HG03558 (cell line): ENCODE data around the gene EVPL.
"Not testable (repeated sequence)": the region's sequence is repeated elsewhere in the genome, so short reads cannot be mapped to it uniquely, and the experiment has no call there.

Experiments used
- ATAC-seq: cut with Tn5 transposase; IDR thresholded peaks from one replicate; pipeline ENCODE4 v1.9.1; 2021; ENCODE audit warnings: moderate number of reproducible peaks; ENCODE audit not compliant: unreplicated experiment; ENCODE audit errors: extremely low read depth

EVPL gene

GRCh38 chr17:76048711-76049110 lies 21.6 kb upstream of the EVPL start:
- ATAC-seq: no peak

GRCh38 chr17:76048025-76048605 lies 21.0 kb upstream of the EVPL start:
- ATAC-seq: no peak

DNA sequence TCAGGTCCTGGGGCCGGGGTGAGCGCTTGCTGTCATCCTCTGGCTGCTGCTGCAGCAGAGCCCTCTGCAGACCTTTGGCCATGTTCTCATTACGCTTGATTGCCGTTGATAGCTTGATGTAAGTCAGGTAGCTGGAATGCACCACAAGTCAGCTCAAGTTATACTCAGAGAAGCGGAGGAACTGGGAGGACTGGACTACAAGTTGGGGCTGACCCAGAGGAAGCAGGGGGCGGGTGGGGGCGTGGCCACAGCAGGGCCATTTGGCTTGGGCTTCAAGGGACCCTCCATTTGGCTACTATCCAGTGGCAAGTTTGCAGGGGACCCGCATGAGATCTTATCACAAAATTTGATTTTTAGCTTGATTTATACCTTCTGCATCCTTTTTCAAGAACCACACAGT lies 19.0 kb upstream of the EVPL start:
- ATAC-seq: no peak

DNA sequence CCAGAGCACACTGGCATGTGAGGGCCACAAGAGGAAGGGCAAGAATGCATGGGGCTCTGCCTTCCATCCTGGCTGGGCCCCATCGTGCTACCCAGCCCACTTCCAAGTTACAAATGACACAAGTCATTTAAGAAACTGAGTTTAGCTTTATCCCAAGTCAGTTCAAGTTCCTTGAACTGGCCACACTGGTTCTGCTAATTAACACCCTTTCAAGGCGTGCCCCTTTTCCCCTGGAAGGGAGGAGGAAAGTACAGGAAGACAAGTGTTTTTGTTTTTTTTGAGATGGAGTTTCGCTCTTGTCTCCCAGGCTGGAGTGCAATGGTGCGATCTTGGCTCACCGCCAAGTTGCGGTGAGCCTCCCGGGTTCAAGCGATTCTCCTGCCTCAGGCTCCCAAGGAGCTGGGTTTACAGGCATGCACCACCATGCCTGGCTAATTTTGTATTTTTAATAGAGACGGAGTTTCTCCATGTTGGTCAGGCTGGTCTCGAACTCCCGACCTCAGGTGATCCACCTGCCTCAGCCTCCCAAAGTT lies 17.4 kb upstream of the EVPL start:
- not testable (repeated sequence) for ATAC-seq

- ATAC-seq: not testable (repeated sequence)
Observed at GRCh38 chr17:76042868-76043267, 15.8 kb upstream of the EVPL start.

- ATAC-seq: no peak
Observed at GRCh38 chr17:76040376-76040775, 13.3 kb upstream of the EVPL start.

DNA sequence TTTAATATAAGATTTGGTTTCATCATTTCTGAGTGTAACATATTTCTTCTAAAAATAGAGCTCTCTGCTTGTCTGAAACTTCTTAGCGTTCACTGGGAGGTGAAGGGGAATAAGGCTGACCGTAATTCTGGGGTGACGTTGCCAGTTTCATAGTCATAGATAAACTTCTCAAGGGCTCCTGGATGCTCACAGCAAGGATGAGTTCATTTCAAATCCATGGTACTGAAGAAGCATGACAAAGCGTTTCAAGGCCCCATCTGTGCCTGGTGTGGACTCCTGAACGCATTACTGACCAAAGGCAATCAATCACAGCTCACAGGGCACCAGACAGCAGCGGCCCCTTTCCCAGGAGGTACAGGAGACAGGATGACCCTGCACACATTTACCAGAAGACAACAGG lies 12.0 kb upstream of the EVPL start:
- no peak for ATAC-seq

DNA sequence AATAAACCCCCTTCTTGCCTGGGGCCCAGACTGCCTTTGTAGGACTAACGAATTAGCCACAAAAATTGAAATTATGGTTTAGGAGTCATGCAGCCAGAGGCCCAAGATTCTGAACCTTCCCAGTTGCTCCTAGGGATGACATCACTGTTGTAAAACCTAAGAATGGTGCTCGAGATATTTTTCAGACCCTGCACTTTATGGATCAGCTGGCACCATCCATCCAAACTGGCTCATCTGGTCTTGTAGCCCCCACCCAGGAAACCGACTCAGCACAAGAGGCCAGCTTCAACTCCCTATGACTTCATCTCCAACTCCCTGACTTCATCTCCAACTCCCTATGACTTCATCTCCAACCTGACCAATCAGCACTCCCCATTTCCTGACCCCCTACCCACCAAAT lies 10.9 kb upstream of the EVPL start:
- ATAC-seq: no peak

DNA sequence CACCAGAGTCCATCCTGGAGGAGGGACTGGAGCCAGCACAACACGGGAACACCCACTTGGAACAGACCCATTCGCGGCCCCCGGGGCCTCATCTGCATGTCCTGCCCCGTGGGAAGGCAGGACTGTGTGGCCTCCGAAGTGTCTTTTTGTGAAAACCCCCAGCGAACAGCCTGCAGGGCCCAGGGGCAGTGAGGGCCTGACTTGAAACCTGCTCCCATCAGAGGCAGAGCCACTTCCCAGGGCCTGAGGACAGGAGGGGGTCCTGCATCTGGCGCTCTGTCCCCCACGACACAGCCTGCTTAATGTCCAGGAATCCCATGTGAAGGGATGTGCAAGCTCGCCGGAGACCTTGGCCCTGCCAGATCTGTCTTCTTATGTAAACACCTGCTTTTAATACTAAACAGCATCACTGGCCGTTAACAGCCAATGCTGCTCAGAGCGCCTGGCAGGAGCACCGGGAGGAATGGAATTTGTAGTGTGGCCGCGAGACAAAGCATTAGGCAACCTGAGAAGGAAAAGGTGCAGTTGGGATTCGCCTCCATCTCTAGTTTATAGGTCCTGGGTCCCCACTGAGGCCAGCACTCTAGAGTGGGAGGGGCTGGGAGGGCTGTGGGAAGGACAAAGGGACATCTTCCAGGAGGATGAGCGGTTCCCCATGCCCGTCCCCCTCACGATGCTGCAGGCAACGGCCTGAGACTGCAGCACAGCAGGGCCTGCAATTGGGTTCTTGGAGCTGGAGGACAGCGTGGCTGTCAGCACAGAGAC lies 9.6 kb upstream of the EVPL start:
- no peak for ATAC-seq

GRCh38 chr17:76034428-76035350 lies 7.6 kb upstream of the EVPL start:
- no peak for ATAC-seq

DNA sequence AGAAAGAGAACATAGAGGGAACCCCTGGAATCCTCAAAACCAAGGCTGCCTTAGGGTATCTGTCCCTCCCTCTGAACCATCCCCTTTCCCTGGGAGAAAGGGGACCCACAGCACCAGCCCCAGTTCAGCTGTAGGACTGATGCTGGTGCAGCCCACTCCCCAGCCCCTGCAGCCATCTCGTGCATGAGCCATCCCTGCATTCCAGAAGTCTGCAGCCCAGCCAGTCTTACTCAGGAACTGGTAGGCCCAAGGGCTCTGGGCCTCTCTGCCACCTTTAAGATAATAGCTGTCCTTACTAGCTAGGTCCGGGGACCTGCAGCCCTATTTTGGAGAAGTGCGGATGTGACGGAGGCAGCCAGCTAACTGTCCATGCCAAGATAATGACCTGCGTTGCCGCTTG lies 6.0 kb upstream of the EVPL start:
- no peak for ATAC-seq

DNA sequence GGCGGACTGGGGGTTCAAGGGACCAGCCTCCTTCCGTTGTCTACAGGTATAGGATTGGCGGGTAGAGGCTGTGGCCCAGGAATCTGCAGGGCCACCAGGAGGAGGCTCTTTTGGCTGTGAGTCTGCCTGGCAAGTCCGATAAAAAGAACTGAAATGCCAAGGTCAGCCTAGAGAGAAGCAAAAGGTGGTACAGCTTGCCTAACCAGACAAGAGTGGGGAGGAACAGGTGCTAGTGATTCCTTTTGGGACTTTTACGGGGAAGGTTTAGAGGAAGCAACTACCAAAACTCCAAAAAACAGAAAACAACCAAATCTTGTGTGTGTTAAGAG lies 5.6 kb upstream of the EVPL start:
- ATAC-seq: no peak

DNA sequence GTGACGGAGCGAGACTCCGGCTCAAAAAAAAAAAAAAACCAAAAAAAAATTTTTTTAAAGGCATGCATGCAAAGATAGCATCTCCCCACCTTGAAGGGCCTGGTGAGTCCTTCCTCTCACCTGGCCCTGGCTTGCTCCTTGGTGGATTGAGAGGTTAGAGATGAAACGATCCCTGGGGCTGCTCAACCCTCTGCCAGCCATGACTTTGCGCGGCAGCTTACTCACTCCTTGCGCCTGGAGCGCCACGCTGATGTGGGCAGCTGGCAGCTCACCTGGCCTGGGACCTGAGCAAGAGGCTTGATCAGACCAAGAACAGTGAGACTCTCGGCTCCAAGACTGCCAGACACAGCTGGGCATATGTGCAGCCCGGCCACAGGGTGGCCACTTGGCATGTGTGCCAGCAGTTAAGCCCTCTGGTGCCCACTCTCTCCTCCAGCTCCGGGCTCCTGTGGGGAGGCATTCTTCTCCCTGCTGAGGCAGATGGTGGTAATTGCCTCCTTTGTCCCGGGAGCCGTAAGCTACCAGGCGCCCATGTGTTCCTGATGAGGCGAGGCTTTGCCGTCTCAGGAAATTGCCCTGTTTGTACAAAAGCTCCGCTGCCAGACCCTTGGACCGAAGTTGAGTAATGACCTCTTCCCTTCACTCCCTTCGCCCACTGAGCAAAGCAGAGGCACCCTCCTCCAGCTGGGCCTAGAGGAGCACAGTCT lies 5.1 kb upstream of the EVPL start:
- ATAC-seq: no peak

DNA sequence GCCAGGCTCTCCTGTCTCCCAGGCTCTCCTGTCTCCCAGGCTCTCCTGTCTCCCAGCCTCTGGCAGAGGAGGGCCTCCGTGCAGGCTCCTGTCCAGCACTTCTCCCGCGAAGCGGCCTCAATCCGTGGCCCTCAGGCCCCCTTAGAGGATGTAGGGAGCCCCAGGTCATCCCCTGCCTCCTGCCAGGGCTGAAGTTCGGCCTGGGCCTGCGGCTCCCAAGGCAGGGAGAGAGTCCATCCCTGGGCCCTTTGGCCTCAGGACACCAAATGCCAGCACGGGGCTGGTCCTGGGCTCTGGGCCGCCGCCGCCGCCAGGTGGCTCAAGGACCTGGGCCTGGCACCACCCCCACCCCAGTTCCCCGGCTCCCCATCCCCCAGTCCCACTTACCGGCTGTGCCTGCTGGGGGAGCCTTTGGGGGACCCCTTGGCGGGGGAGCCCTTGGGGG lies 370 bp downstream of the EVPL start:
- ATAC-seq: no peak

GRCh38 chr17:76025294-76025693 lies 1.8 kb downstream of the EVPL start:
- no peak for ATAC-seq

DNA sequence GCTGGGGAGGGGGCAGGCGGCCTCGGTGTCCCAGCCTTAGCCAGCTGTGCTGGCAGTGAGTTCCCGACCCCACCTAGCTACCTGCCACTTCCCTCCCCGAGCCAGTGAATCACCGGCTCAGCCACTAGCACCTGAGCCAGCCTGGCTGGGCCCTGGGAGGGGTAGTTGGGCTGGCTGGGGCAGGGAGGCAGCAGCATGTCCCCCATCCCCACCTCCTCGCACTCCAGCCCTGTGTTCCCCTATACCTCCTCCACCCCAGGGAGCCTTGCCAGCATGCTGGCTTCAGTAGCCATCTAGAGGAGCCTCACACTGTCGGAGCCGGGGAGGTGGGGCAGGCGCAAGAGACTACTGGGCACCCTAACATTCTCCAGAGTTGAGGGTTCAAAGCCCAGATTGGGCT lies 2.8 kb downstream of the EVPL start:
- no peak for ATAC-seq

DNA sequence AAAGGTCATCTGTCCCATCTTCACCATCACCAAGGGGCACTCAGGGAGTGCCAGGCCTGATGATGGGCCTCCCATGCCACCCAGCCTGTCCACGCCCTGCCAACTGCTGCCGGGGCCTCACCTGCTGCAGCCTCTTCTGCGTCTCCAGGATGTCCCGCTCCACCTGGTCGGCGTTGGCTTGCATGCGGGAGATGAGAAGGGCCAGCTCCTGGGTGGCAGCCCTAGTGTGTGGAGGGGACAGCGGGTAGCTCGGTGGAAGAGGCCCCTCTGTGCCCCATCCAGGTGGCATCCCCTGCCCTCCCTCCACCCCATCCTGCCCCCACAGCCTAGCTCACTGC lies 3.2 kb downstream of the EVPL start:
- no peak for ATAC-seq

DNA sequence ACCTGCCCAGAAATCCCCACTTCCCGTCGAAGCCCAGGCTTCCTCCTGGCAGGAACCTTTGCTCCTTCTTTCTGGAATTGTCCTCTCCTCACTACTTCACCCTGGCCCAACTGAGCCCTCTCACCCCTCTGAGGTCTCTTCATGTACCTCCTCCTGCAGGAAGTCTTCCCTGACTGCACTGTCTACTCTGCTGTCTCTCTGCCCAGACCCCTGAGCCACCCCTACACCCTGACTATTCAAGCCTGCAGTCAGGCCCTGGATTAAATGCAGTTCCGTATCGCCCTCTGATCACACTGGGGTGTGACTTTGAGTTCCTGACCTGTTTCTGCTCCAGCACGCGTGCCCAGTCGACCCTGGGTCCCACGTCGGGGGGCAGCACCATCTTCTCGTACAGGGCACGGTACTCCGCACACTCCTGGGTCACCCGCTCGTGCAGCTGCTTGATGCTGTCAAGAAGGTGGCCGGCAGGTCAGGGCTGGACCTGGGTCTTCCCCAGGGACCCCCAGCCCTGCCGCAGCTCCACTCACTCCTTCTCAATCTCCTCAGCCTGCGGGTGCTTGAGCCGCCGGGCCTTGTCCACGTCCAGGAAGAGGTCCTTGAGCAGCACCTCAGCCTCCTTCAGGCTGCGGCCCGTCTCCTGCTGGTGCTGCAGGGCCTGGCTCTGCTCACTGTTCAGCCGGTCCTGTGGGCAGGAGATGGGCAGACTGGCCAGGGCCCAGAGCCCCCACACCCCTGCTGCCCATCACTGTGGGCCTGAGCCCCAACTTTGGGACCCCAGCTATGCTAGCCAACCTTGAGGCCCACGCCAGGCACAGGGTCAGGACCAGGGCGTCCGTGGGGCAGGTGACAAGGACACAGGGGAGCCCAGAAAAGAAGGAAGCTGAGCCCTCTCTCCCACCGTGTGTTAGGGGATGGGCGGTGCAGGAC lies 3.9 kb downstream of the EVPL start:
- no peak for ATAC-seq

- ATAC-seq: no peak
Observed at GRCh38 chr17:76022285-76022684, 4.8 kb downstream of the EVPL start.
